Measurements from ENCODE around the gene NCR2.

The NCR2 gene

GRCh38 chr6:41331401-41332150 is 3.8 kb upstream of the NCR2 start:
- no peak for DNase-seq

- no peak for DNase-seq
Measured at GRCh38 chr6:41332241-41332640, 3.2 kb upstream of the NCR2 start.

GRCh38 chr6:41332842-41333736 is 2.3 kb upstream of the NCR2 start:
- DNase-seq = no peak

GRCh38 chr6:41334482-41335040 is 847 bp upstream of the NCR2 start:
- DNase-seq = no peak

- DNase-seq = no peak
Measured at GRCh38 chr6:41335943-41336342, 535 bp downstream of the NCR2 start.

GRCh38 chr6:41336824-41337223 is 1.4 kb downstream of the NCR2 start:
- no peak for DNase-seq

GRCh38 chr6:41337709-41338108 is 2.3 kb downstream of the NCR2 start:
- DNase-seq = no peak

GRCh38 chr6:41338659-41339058 is 3.3 kb downstream of the NCR2 start:
- no peak for DNase-seq

GRCh38 chr6:41341580-41341979 is 6.2 kb downstream of the NCR2 start:
- DNase-seq = no peak

- DNase-seq = no peak
Measured at GRCh38 chr6:41342241-41342640, 6.8 kb downstream of the NCR2 start.

- no peak for DNase-seq
Measured at GRCh38 chr6:41343641-41344187, 8.3 kb downstream of the NCR2 start.

- no peak for DNase-seq
Measured at GRCh38 chr6:41344876-41345275, 9.5 kb downstream of the NCR2 start.

- DNase-seq = no peak
Measured at GRCh38 chr6:41345901-41346300, 10.5 kb downstream of the NCR2 start.

GRCh38 chr6:41346441-41346840 is 11.0 kb downstream of the NCR2 start:
- no peak for DNase-seq

GRCh38 chr6:41347378-41348050 is 12.1 kb downstream of the NCR2 start:
- DNase-seq = no peak

GRCh38 chr6:41348934-41349333 is 13.5 kb downstream of the NCR2 start:
- no peak for DNase-seq

- DNase-seq = no peak
Measured at GRCh38 chr6:41352396-41352795, 17.0 kb downstream of the NCR2 start.

- DNase-seq = no peak
Measured at GRCh38 chr6:41352907-41353306, 17.5 kb downstream of the NCR2 start.

GRCh38 chr6:41353333-41353732 is 17.9 kb downstream of the NCR2 start:
- DNase-seq = no peak

- DNase-seq = no peak
Measured at GRCh38 chr6:41355952-41356351, 20.5 kb downstream of the NCR2 start.

- no peak for DNase-seq
Measured at GRCh38 chr6:41356825-41357224, 21.4 kb downstream of the NCR2 start.

GRCh38 chr6:41358503-41358902 is 23.1 kb downstream of the NCR2 start:
- DNase-seq = no peak
